ENCODE results near the gene SLC51B.

GRCh38 chr15:65062726-65063125, 17.5 kb downstream of the SLC51B start:
- TF ChIP-seq CTCF (IDR thresholded peaks at IDR 0.05) (no peak), POLR2AphosphoS5 (IDR thresholded peaks at IDR 0.05; ENCODE audit: low read depth, low read length) (no peak), RFX5 (IDR thresholded peaks at IDR 0.05; ENCODE audit: low read length) (no peak), EZH2phosphoT487 (IDR thresholded peaks at IDR 0.05; ENCODE audit: borderline replicate concordance, low read depth) (no peak), FOSL2 (IDR thresholded peaks at IDR 0.05; ENCODE audit: borderline replicate concordance, low read depth) (no peak), TCF12 (IDR thresholded peaks at IDR 0.05) (no peak), GATA2 (CRISPR knock-in tag; IDR thresholded peaks at IDR 0.05) (no peak), USF1 (IDR thresholded peaks at IDR 0.05; ENCODE audit: borderline replicate concordance, low read depth) (no peak), ZBTB33 (IDR thresholded peaks at IDR 0.05; ENCODE audit: borderline replicate concordance, low read depth) (no peak), RAD21 (IDR thresholded peaks at IDR 0.05; ENCODE audit: low read length) (no peak)

Data from SK-N-SH (cell line).